HCT116 (cell line): Measurements from ENCODE around the gene RPRD1B. TPM values are rescaled to one million over a fixed set of nuclear protein-coding genes. Genes with fewer than 3 reads are reported as not detected.

ENCODE experiments used
- ATAC-seq: fragments of 200-7000 bp; cut with Tn5 transposase; 2 replicates; pipeline ENCODE4 v1.9.1; 2020; ENCODE audit warnings: mild to moderate bottlenecking, moderate library complexity
- BruUV-seq: library from RNA; stranded (reverse); fragments of 400-500 nt; replicated peaks from 2 replicates; lab custom pipeline; 2021; lab: Mats Ljungman, UMichigan
- CTCF ChIA-PET: fragments of 300-600 bp; sonication (Branson Sonifier 250); formaldehyde crosslinking; loops from one replicate; lab custom pipeline; 2021; ENCODE audit warnings: antibody characterized with exemption; lab: Charles Lee
- POLR2A ChIA-PET: fragments of 300-600, 350-600 bp; sonication (Branson Sonifier 250); formaldehyde crosslinking; loops from one replicate; lab custom pipeline; 2021; ENCODE audit warnings: antibody characterized with exemption; lab: Charles Lee
- RAD21 ChIA-PET, 2 experiments: fragments of 300-600 bp; sonication (Branson Sonifier 250); formaldehyde crosslinking; loops; one replicate each; lab custom pipeline; 2023; ENCODE audit warnings: low total read pairs in 2 of 2; ENCODE audit not compliant: uncharacterized antibody in 2 of 2, unreplicated experiment in 2 of 2, low non-redundant PET in 1 of 2; lab: Charles Lee
- DNase-seq: peaks from one replicate; pipeline ENCODE4 v3.0.0-alpha.2; 2010; ENCODE audit warnings: low read depth, low spot score
- H2AFZ ChIP-seq: fragments of 200-600 bp; shearing (Covaris generic), sonication (generic); 2 replicates; pipeline ENCODE4 v1.6.1; 2017; ENCODE audit warnings: low read depth, mixed run types, mixed read lengths, antibody characterized with exemption, low read length; ENCODE audit not compliant: poor library complexity, severe bottlenecking
- H3K27ac ChIP-seq: 2 replicates; pipeline ENCODE4 v1.5.1; 2012; ENCODE audit warnings: low read depth, low read length
- H3K27me3 ChIP-seq: fragments of 200-600 bp; sonication (generic); 2 replicates; pipeline ENCODE4 v1.6.1; 2016; ENCODE audit warnings: mixed run types, low read length, mixed read lengths; ENCODE audit not compliant: insufficient read depth
- H3K36me3 ChIP-seq, 2 experiments: fragments of 200-500 bp in 1 of 2; fragments of 200-600 bp in 1 of 2; sonication (Bioruptor generic) in 1 of 2; sonication (generic) in 1 of 2; 2 replicates each; pipeline versions ENCODE4 v1.5.1 to v1.6.1; 2014 to 2016; ENCODE audit warnings: low read length in 2 of 2, inconsistent platforms in 1 of 2, mixed read lengths in 1 of 2, mixed run types in 1 of 2; ENCODE audit not compliant: insufficient read depth in 2 of 2, control insufficient read depth in 1 of 2
- H3K4me1 ChIP-seq, 2 experiments: fragments of 200-600 bp in 1 of 2; sonication (generic) in 1 of 2; 2 replicates each; pipeline versions ENCODE4 v1.5.1 to v1.6.1; 2012 to 2017; ENCODE audit warnings: low read length in 2 of 2, inconsistent platforms in 1 of 2, mild to moderate bottlenecking in 1 of 2, mixed read lengths in 1 of 2, mixed run types in 1 of 2, moderate library complexity in 1 of 2; ENCODE audit not compliant: insufficient read depth in 2 of 2, control insufficient read depth in 1 of 2
- H3K4me2 ChIP-seq: fragments of 200-600 bp; sonication (generic); 2 replicates; pipeline ENCODE4 v1.6.1; 2017; ENCODE audit warnings: mixed run types, low read length, mixed read lengths
- H3K4me3 ChIP-seq, 2 experiments: fragments of 200-600 bp in 1 of 2; sonication (generic) in 1 of 2; replicated peaks in 1 of 2; 2 replicates each; pipeline ENCODE4 v1.5.1; 2011 to 2016; ENCODE audit warnings: low read length in 2 of 2, control low read depth in 1 of 2, low read depth in 1 of 2, mild to moderate bottlenecking in 1 of 2, mixed read lengths in 1 of 2, mixed run types in 1 of 2
- H3K79me2 ChIP-seq: fragments of 200-600 bp; sonication (generic); 2 replicates; pipeline ENCODE4 v1.6.1; 2017; ENCODE audit warnings: mild to moderate bottlenecking, mixed run types, low read length, moderate library complexity, mixed read lengths; ENCODE audit not compliant: insufficient read depth
- H3K9ac ChIP-seq: fragments of 200-600 bp; sonication (generic); 2 replicates; pipeline ENCODE4 v1.6.1; 2016; ENCODE audit warnings: low read length, mixed read lengths
- H3K9me2 ChIP-seq: fragments of 200-600 bp; sonication (generic), shearing (Covaris generic); 2 replicates; pipeline ENCODE4 v1.6.1; 2017; ENCODE audit warnings: mixed run types, mild to moderate bottlenecking, moderate library complexity; ENCODE audit not compliant: insufficient read depth
- H3K9me3 ChIP-seq, 2 experiments: fragments of 200-500 bp in 1 of 2; fragments of 200-600 bp in 1 of 2; sonication (Bioruptor generic) in 1 of 2; sonication (generic) in 1 of 2; 2 replicates each; pipeline ENCODE4 v1.6.1; 2014 to 2017; ENCODE audit warnings: low read length in 2 of 2, mixed read lengths in 2 of 2, inconsistent platforms in 1 of 2, low read depth in 1 of 2, mild to moderate bottlenecking in 1 of 2, mixed run types in 1 of 2, moderate library complexity in 1 of 2; ENCODE audit not compliant: control insufficient read depth in 1 of 2, insufficient read depth in 1 of 2
- H4K20me1 ChIP-seq: fragments of 200-600 bp; sonication (generic), shearing (Covaris generic); 2 replicates; pipeline ENCODE4 v1.6.1; 2017; ENCODE audit warnings: mixed run types, mild to moderate bottlenecking, moderate library complexity; ENCODE audit not compliant: insufficient read depth
- ELF1 ChIP-seq: IDR thresholded peaks from 2 replicates; pipeline ENCODE4 v1.6.1; 2012; ENCODE audit warnings: low read depth, borderline replicate concordance
- FOSL1 ChIP-seq: IDR thresholded peaks from 2 replicates; pipeline ENCODE4 v1.6.1; 2012; ENCODE audit warnings: low read depth
- JUND ChIP-seq: IDR thresholded peaks from 2 replicates; pipeline ENCODE4 v1.6.1; 2012
- MAX ChIP-seq: IDR thresholded peaks from 2 replicates; pipeline ENCODE4 v1.6.1; 2012
- RAD21 ChIP-seq: IDR thresholded peaks from 2 replicates; pipeline ENCODE4 v1.6.1; 2012; ENCODE audit warnings: low read depth, mild to moderate bottlenecking
- SIN3A ChIP-seq: IDR thresholded peaks from 2 replicates; pipeline ENCODE4 v1.6.1; 2012; ENCODE audit warnings: low read depth
- SRF ChIP-seq: IDR thresholded peaks from 2 replicates; pipeline ENCODE4 v1.6.1; 2012; ENCODE audit warnings: low read depth
- TCF7L2 ChIP-seq: IDR thresholded peaks from 2 replicates; pipeline ENCODE4 v1.7.0; 2011; ENCODE audit warnings: borderline replicate concordance, inconsistent platforms; ENCODE audit not compliant: insufficient read depth, insufficient read length; ENCODE audit errors: extremely low read depth
- YY1 ChIP-seq: IDR thresholded peaks from 2 replicates; pipeline ENCODE4 v1.6.1; 2011; ENCODE audit warnings: low read length, low read depth, moderate library complexity, mild to moderate bottlenecking; ENCODE audit not compliant: insufficient replicate concordance; ENCODE audit errors: extremely low read depth
- ZBTB33 ChIP-seq: IDR thresholded peaks from 2 replicates; pipeline ENCODE4 v1.6.1; 2011; ENCODE audit warnings: mild to moderate bottlenecking, low read length, moderate library complexity; ENCODE audit not compliant: insufficient replicate concordance; ENCODE audit errors: extremely low read depth
- ZNF274 ChIP-seq: fragments of 200-500 bp; sonication (Bioruptor generic); IDR thresholded peaks from 2 replicates; pipeline ENCODE4 v1.6.1; 2014; ENCODE audit warnings: mild to moderate bottlenecking, low read depth, low read length, inconsistent platforms
- intact Hi-C: fragments of 100-400 bp; cut with micrococcal nuclease; formaldehyde crosslinking; loops from 2 replicates; pipeline ENCODE4 v1.10.0; 2022
- total RNA-seq: library from RNA; stranded (reverse); gene quantifications from one replicate; pipeline ENCODE4 v1.2.1, GENCODE V29; 2021; ENCODE audit not compliant: unreplicated experiment

The RPRD1B gene
- total RNA-seq, 1 experiment from 2014 or later = 30.7 TPM

GRCh38 chr20:38049800-38050199, 16.3 kb downstream of the RPRD1B start:
- H2AFZ ChIP-seq = no peak overlapping the region
- H3K4me1 ChIP-seq = peaks cover 3 to 8% of the 10 kb centered on the region in 2 experiments; a peak in 1 of 4 replicates
- no peak overlapping the region for H3K9ac ChIP-seq
- POLR2A ChIA-PET = no interaction called here
- no peak for ATAC-seq
- no peaks in the 10 kb centered on the region for H3K9me3 ChIP-seq
- RAD21 ChIA-PET = no interaction called here
- peaks cover 7 to 14% of the 10 kb centered on the region in 2 experiments; a peak in 3 of 4 replicates for H3K36me3 ChIP-seq
- H3K4me2 ChIP-seq = no peak overlapping the region
- intact Hi-C loops = no loop called here
- no peaks in the 10 kb centered on the region for H3K27me3 ChIP-seq
- CTCF ChIA-PET = interaction anchor here (0.9 to 2.4 kb wide), 2 partner anchors 8 to 486 kb away, joined by 3 to 9 read pairs; no protein-coding TSS in a partner anchor
- no peak for DNase-seq
- H3K79me2 ChIP-seq = peaks cover 88% of the 10 kb centered on the region
- no TSS peak for BruUV-seq
- H3K4me3 ChIP-seq = no peak overlapping the region
- H3K9me2 ChIP-seq = no peaks in the 10 kb centered on the region
- H4K20me1 ChIP-seq = peaks cover 5% of the 10 kb centered on the region; the same call in 1 of the 2 replicates
- TF ChIP-seq JUND = no peak
- no peak for TF ChIP-seq YY1
- no peak for TF ChIP-seq ZNF274
- no peak for TF ChIP-seq ZBTB33
- no peak for TF ChIP-seq TCF7L2
- no peak for TF ChIP-seq FOSL1
- no peak for TF ChIP-seq SIN3A
- no peak for TF ChIP-seq SRF
- no peak for TF ChIP-seq MAX
- TF ChIP-seq ELF1 = no peak
- TF ChIP-seq RAD21 = no peak
- no peak overlapping the region for H3K27ac ChIP-seq
